NCI-H226 (cell line): ENCODE results near the gene RASSF3.
"Not testable (repeated sequence)": the region's sequence is repeated elsewhere in the genome, so short reads cannot be mapped to it uniquely, and the experiment has no call there.

Experiments
- DNase-seq: peaks from one replicate; pipeline ENCODE4 v3.0.0-alpha.2; 2015

The RASSF3 gene

DNA sequence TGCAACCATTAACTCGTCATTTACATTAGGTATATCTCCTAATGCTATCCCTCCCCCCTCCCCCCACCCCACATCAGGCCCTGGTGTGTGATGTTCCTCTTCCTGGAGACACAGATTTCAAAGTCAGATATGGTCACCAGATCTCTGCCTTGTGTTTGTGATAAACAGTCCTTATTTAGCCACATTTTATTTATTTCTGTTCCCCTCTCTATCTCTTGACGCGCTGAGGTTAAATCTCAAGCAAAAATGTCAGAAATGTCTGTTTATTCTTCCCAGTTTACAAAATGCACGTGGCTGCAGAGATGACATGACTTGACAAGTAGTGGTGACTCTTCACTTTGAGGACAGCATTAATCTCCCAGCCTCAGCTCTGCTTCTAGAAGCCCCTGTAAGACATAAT, 11.5 kb upstream of the RASSF3 start:
- DNase-seq = no peak

DNA sequence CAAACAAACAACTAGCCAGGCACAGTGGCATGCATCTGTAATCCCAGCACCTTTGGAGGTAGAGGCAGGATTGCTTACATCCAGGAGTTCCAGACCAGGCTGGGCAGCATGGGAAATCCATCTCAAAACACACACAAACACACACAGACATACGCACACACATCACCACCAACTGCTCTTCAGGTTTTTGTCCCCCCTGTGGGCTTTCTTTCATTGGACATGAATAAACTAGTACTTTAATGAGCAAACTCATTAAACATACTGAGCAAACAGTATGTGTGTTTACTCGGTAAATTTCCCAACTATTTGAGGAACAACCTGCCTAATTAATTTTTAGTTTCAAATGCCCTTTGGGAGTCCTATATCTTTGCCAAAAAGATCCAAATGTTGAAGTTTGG, 10.1 kb upstream of the RASSF3 start:
- DNase-seq = no peak

DNA sequence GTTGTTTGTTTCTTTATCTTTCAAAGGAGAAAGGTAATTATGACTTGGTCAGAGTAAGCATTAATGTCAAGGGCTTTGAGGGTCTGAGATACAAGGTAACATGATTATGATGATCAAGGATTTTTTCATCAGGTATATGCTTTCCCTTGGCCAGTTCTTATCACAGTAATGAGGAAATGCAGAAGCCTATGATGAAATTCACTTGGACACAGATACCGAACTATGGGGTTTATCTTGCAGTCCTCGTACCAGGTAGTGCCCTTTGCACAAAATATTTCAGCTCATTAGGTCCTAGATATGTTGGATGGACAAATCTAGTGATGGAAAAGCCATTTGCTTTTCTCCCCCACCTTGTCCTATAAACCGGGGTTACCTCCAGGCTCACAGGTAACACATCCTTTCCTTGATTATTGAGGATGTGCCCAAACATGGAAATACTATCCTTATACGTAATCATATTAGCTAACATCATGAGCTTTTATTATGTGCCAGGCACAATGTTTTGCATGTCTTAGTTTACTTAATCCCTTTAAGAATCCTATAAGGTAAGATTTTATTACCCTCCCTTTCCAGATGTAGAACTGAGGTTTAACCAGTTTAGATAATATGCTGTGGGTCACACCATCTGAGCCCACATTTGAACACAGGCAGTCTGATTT, 7.0 kb upstream of the RASSF3 start:
- DNase-seq = peak; percentile 86

DNA sequence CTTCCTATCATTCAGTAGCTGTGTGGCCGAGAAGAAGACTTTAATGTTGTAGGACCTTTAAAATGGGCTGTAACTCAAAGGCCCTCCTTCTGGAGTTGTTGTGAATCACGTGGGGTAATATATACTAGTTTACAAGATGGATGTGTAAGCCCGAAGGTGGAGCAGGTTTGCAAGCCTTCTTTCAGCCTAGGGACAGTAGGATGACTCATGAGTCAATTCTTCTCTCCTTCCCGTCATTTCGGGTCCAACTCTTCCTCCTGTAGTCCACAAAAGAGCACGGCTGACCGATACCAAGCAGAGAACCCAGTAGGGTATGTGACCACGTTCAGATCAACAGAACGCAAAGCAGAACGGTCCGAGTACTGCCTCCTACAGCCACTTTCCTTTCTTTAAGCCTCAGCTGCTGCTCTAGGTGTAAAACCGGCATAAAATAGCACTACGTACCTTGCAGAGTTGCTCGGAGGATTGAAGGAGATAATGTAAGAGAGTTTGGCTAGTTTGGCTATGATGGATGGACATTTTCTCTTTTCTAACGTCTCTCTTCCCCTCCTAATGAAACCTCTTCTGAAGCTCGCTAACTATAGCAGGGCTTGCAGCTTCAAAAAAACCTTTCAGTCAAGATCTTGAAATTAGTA, 1.3 kb upstream of the RASSF3 start:
- DNase-seq = peak; percentile 77

DNA sequence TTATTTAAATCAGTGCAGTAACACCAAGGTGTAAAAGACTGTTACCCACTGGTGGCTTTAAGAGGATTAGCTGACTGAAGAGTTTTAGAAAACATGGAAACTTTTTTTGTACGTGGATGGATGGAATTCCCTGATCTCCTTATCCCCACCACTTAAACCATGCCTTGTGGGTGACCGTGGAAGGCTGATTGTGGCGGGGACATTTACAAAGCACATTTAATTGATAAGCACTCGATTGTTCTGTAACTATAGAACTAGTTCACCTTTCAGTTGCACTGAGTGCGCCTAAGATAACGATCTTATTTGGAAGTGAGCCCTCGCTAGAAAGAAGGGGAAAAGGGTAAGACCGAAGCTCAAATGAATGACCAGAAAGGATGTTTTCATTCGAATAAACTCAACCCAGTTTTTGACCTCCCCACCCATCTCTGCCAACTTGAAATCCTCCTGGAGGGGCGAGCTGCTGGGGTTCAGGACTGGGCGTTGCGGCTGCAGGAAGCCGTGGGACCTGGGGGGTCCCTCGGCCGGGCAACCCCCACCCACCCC, 688 bp upstream of the RASSF3 start:
- DNase-seq = peak; percentile 33

DNA sequence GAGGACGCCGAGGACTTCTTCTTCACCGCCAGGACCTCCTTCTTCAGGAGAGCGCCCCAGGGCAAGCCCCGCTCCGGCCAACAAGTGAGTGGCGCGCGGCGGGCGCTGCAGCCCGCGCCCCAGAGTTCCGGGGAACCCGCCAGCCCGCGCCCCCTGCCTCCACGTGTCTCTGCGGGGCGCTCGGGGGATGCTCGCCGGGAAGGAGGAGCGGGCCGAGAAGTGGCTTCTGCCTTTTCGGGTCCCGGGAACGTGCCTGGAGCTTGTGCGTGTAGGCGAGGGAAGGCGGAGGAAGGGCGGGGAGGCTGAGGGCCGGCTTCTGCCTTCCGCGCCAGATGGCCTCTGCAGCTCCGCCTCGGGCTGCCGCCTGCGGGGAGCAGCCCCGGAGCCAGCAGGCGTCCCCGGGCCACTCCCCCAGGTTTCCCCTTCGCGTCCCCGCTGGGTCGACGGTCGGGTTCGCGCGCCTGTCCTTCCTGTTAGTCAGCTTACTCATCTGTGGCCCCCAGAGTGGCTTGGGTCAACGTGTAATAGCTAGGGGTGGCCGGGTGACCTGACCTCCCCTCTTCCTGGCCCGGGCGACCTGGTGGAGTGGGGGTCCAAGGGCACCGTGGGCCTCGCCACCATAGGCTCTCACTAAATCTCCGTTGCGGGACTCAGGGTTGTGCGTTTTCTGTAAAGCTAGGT, 505 bp downstream of the RASSF3 start:
- DNase-seq = peak; percentile 59

DNA sequence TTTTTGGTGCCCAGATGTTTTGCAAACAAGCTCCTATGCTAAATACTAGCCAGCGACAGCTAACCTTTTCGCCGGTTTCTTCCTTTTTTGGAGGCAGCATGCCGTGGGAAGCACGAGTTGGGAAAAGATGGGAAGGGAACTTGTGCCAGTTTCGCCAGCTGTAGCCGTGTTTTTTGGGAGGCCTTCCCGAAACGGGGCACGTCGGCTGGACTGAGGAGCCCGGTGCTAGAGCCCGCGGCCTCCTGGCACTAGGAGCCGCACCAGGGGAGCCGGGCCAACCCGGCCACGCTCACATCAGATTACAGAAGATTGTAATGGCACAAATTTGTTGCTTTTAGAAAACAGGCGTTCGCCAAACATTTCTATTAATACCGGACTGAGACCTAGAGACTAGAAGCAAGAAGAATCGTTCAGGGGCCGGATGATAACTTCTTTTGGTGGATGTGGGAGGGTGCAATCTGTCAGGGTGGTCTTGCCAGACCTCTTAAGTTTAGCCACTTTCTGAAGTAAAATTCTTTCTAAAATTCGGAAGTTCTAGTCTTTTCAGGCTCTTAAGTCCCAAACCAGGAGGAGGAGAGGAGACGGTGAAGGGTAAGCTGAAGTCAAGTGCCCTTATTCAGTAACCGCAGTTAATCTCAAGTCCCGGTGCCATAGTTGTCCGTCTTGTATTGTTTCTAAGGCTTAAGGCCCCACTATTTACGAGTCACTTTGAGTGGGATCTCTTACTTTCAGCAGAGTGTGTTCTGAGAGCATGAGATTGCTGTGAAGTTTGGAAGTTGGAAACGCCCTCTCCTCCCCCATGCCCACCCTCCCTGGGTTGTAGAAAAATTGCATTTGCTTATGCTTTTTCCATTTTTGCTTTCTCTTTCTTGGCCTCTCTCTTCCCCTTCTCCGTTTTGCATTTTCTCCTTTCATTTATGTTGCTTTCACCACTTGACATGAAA, 1.3 kb downstream of the RASSF3 start:
- no peak for DNase-seq

DNA sequence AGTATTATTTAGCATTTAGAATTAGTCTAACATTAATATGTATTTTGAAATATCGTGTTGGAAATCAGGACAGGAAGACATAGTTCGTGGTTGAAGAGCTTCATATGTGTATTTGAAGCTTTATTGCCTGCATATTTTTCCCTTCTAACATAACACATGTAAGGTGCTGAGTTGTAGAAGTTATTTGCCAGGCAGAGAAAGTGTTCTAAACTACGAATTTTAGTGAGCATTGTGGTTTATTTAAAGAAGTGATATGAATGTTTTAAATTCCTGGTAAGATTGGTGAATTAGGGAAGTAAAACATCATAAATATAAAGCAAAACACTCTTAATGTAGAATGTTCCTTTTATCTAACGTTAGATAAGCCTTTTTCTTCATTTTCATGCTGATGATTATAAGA, 2.5 kb downstream of the RASSF3 start:
- no peak for DNase-seq

DNA sequence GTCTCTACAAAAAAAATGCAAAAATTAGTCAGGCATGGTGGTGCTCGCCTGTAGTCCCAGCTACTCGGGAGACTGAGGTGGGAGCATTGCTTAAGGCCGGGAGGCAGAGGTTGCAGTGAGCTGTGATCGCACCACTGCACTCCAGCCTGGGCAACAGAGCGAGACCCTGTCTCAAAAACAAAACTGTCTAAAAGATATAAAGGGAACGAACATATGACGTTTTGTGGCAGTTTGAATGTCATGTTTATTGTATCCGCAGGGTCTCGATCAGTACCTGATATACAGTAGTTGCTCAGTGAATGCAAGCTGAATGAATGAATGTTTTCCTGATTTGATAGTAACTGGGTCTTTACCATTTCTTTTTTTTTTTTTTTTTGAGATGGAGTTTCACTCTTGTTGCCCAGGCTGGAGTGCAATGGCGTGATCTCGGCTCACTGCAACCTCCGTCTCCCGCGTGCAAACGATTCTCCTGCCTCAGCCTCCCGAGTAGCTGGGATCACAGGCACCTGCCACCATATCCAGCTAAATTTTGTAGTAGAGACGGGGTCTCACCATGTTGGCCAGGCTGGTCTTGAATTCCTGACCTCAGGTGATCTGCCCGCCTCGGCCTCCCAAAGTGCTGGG, 3.6 kb downstream of the RASSF3 start:
- not testable (repeated sequence) for DNase-seq

DNA sequence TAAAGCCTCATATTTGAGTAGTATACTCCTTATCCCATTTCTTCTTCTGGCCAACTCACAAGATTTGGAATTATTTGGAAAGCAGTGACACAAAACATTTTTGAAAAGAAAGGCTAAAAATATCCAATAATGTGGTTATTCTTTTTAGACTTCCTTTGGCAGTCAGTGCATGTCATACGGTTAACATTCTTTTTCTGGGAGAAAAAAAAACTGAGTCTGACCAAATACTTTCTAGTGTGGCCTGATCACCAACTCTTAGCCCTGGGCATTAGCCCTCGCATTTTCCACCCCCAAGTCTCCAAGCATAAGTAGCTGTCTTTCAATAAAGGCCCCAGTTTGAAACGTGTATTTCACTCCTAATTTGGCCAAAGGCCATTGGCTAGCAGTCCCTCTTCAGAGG, 5.9 kb downstream of the RASSF3 start:
- DNase-seq = no peak

DNA sequence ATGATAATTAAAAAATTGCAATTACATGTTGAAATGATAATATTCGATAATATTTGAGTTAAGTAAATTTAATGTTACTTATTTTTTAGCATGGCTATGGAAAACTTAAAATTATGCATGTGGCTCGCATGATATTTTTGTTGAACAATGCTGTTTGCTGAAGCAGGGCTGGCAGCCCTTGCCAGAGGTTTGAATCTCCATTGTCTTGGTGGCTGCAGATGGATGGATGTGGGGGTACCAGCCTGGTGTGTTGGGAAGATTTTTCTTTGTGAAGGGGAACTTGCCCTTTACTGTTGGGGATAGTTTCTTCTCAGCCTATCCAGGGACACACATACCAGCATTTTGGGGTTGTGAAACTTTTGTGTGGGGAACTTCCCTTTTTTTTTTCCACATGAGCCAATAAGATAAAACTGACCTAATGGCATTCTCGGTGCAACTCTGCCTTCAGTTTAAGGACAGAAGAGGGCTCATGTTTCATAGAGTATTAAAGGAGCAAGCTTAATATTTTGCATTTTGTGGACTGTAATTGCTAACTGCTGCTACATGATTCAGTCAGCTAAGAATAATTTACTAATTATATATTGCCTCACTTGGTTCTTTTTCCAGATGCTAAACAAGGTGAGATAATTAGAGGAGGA, 8.8 kb downstream of the RASSF3 start:
- DNase-seq = peak; percentile 61

DNA sequence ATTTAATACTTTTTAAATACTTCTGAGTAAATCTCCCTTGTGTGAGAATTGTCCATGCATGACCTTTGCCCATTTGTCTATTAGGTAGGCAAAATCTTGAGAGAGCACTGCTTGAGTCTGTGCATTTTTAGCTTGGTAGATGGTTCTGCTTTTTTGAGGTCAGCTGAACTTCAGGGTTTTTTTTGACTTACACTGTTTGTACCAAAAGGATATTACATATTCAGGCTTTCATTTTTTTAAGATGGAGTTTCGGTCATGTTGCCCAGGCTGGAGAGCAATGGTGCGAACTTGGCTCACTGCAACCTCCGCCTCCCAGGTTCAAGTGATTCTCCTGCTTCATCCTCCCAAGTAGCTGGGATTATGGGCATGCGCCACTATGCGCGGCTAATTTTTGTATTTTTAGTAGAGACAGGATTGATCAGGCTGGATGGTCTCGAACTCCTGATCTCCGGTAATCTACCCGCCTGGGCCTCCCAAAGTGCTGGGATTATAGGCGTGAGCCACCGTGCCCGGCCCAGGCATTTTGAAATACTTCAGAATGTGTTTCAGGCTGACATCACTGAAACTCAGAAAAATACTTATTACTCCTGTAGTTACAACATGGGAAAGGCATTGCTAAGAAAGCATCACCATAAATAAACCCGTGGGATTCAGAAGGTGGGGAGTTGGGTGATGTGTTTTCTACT, 11.1 kb downstream of the RASSF3 start:
- peak; percentile 46 for DNase-seq

DNA sequence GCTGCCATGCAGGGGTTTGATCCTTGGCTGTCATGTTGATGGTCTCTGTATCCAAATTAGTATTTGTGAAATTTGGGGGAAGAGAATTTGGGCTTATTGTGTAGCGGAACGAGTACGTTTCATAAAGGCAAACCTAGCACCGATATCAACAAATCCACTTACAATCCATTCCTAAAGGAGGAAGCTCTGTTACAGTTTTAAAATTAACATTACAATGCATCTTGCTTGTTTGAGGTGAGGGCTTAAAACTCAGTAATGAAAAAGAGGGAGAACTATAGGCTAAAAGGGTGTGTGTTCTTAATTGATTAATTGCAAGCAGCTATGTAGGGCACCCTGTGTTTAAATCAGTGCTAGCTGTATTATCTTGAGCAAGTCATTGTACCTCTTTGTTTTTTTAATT, 13.7 kb downstream of the RASSF3 start:
- DNase-seq = no peak

DNA sequence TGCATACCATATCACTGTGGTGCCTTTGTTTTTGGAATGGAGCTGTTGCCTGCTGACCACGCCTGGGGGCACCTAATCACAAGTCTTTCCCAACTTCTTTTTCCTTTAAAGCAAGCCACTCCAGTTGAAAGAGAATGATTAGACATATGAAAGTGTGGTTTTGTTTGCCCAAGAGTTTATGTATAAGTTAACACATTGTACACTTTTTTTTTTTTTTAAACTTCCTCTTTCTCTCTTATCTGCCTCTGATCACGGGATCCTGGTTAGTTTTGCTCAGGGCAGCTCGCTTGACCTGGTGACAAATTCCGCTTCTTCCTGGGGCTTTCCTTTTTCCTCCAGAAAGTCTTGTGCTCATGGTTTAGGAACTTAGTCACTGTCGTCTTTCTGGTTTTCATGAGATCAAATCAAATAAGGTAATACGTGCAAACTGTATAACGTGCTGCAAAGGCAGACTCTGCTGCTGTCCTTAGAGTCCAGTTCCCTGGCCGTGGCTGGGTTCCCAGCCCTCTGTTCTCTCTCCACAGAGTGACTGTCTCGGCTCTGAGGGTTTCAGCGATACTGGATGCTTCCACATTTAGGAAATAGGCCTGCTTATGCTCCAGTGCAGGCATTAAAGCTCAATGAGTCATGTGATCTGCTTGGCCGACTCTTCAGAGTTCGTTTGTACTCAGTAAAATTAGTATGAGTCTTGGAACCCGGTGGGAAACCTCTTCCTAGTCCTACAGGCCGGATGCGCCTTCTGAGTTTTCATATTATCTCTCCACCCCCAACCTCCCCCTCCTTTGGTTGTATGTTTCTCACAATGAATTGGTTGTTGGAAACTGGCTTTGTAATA, 15.2 kb downstream of the RASSF3 start:
- peak; percentile 90 for DNase-seq

DNA sequence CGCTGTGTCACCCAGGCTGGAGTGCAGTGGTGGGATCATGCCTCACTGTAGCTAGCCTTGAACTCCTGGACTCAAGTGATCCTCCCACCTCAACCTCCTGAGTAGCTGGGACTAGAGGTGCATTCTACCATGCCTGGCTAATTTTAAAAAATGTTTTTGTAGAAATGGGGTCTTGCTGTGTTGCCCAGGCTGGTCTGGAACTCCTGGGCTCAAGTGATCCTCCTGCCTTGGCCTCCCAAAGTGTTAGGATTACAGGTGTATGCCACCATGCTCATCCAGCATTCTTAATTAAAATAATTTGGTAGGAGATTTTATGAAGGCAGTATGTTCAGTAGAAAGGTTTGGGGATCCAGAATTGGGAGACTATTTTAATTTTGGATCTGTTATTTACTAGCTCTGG, 16.3 kb downstream of the RASSF3 start:
- not testable (repeated sequence) for DNase-seq

DNA sequence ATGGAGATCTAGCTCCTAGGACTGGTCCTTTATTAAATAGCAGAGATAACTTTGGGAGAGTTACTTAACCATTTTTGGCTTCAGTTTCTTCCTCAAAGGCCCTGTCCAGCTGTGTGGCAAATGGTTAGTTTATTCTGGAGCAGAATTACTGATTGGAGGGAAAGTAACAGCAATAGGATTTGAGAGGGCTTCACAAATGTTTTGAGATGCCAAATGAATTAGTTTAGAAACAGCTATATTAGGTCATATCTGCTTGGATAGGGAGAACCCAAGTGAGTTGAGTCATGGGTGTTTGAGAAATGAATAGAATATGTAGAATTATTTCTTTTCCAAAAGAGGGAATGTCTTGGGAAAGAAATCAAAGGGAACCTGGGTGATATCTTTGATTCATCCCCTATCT, 17.5 kb downstream of the RASSF3 start:
- DNase-seq = peak; percentile 58

DNA sequence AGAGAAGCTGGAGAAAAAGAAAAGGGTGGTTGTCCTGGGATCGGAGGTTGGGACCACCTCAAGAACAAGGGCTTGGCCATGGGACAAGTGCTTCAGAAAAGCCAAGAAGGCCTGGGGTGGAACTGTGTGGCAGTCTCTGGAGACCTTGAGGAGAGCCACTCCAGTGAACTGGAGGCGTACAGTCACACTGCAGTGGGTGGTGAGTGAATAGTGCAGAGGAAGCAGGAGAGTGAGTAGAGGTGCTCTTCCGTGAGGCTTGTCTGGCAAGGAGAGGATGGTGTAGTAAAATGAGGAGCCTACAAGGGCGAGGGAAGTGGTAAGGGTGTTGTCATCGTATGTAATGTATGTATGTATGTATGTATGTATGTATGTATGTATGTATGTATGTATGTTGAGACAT, 20.9 kb downstream of the RASSF3 start:
- no peak for DNase-seq

DNA sequence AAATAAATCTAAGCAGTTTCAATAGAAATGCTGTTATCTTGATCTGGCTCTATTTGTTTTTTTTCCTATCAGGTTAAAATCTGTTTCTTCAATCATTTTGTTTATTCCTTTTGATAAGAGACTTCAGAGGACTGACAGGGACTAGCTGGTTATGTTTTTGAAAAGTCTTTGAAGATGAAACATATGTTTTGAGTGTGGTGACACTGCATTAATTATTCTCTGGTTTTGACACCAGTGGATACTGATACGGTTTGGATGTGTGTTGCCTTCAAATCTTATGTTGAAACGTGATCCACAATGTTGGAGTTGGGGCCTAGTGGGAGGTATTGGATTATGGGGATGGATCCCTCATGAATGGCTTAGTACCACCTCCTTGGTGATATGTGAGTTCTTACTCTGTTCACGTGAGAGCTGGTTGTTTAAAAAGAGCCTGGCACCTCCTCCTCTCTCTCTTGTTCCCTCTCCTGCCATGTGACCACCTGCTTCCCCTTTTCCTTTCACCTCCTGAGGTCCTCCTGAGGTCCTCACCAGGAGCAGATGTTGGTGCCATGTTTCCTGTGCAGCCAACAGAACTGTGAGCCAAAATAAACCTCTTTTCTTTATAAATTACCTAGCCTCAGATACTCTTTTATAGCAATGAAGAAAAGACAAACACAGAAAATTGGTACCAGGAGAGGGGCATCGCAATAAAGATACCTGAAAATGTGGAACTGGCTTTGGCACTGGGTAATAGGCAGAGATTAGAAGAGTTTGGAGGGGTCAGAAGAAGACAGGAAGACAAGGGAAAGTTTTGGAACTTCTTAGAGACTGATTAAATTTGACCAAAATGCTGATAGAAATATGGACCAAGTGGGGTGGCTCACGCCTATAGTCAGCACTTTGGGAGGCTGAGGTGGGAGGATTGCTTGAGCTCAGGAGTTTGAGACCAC, 23.0 kb downstream of the RASSF3 start:
- DNase-seq = no peak

DNA sequence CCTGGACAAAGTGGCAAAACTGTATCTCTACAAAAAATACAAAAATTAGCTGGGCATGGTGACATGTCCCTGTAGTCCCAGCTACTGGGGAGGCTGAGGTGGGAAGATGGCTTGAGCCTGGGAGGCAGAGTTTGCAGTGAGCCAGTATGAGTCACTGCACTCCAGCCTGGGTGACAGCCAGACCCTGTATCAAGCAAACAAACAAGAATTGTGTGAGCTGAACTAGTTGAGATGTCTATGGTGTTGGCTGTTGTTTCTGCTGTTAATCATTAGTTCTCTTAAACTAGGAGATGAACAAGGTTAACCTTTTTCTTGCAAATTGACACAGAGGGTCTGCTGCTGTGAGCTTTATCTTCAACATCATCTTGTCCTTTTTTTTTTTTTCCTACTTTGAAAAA, 23.6 kb downstream of the RASSF3 start:
- DNase-seq = peak; percentile 61
